Measurements from ENCODE around the gene OSTC.
A peak's percentile ranks its signal among the peaks of the same experiment; 100 is the strongest.

Gene OSTC

DNA sequence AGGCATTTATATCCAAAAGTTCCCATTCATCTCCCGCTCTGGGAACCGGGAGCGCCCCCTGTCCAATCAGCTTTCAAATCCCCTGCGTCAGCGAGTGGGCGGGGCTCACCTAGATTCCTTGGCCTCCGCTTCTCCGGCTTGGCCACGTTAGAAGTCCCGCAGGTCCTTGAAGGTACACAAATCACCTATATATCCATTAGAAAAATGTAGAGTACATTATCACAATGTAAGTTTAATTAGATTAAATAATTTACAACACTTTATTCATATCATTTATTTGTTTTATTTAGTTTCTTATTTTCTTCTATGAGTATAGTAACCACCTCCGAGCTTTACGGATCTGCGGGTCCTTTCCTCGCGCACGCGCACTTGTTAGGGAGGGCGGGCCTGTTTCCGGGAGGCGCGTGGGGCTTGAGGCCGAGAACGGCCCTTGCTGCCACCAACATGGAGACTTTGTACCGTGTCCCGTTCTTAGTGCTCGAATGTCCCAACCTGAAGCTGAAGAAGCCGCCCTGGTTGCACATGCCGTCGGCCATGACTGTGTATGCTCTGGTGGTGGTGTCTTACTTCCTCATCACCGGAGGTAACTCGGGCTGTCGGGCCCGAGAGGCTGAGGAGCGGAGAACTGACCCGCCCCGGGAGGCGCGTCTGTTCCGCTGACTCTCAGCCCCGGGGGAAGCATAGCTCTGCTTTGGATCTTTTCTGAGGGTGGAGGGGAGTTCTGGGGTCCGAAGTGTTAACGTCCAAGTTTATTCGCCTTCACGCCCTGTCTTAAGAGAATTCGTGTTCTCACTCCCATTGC is at the start of gene OSTC:
OSTC (plus strand) TSS at position 388 of the 802 bp plus-strand sequence; CDS start at position 445, 57 bp downstream.
- DNase-seq = peak; percentile 32

DNA sequence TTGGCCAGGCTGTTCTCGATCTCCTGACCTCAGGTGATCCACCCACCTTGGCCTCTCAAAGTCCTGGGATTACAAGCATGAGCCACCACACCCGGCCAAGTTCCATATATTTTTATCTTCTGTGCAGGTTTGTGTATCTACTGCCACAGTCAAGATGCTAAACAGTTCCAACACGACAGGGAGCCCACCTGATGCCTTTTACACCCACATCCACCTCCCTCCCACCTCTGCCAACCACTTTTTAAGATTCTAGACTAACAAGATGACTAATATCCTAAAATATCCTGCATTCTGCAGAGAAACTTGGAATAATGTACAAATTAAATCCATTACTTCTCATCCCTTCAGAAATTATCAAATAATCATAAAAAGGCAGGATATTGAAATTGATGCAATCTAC is 49.3 kb upstream of the OSTC start:
- DNase-seq = no peak

DNA sequence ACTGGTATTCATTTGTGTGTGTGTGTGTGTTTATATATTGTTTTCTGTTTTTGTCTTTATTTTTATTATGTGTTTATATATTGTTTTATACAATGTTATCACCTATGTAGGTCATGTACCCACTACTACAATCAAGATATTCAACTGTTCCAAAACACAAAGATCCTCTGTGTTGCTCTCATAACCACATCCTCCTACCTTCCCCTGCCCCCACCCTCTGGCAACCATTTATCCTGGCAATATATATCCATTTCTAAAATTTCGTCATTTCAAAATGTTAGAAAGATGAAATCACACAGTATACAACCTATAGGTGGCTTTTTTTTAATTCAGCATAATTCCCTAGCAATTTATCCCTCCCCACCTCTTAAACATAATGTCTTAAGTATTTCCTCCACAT is 48.9 kb upstream of the OSTC start:
- DNase-seq = no peak

DNA sequence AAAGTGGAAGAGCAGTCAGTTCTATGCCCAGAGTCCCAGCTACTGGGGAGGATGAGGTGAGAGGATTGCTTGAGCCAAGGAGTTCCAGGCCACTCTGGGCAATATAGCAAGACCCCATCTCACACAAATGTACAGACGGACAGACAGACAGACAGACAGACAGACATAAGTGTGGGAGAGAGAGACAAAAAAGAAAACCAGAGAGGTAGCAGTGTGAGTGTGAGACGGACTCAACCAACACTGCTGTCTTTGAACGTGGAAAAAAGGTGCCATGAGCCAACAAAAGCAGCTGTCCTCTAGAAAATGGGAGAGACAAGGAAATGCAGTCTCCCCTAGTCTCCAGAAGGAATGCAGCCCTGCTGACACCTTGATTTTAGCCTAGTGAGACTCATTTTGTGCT is 48.2 kb upstream of the OSTC start:
- no peak for DNase-seq

DNA sequence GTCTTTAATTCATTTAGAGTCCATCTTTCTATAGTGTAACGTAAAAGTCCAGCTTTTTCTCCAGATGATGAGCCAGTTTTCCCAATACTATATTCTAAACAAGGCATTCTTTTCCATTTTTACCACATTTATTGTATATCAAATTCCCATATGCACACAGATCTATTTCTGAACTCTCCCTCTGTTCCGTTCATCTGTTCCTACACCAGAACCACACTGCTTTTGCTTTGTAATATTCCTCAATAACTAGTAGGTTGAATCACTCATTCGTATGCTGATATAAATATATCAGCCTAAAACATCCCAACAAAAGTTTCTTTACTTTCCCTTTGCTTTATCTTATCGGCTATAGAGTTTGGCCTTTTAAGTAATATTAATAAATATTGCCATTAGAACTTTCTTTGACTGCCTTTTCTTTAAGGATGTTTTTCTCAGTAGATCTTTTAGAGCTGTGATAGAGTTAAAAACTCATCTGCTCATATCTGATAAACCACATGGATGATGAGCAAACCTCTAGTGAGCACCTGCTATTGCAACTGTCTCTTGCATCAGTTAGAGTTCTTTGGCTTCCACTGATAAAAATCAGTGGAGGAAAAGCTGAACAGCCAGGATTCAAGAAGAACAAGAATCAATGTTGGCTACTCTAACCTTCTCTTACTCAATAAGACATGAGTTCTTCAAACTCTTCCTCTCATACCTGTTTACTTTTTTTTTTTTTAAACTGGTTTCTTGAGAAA is 43.2 kb upstream of the OSTC start:
- DNase-seq = no peak

DNA sequence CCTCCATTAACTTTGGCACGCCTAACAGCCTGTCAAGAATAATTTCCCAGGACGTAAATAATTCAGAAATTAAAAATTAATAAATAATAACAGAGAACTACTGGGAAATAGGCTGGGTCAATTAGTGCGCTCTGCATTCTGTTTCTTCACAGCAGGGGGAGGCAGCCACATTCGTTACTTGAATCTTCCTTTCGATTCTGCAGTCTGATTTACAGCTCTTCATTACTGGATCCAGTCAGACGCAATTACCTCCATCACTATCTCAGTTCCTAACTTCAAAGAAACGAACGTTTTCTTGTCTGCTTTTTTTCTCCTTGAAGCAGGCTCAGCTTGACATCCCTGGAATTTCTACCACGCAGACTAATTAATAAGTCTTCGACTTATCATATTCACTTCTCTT is 39.0 kb upstream of the OSTC start:
- DNase-seq = no peak

DNA sequence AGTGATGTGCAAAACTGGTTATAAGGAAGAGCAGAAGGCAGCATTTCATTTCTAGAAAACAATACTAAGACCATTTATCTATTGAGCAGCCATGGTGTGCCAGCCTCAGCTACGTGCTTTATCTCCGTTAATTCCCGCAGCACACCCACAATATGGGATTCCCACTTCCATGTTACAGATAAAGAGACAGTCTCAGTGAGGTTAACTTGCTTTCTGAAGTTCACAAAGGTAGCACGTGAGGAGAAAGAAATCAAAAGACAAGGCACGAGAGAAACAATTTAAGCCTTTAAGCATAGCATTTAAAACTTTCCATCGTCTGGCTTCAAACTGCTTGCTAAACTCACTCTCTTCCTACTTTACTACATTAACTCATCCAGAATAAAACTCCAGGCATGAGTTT is 38.0 kb upstream of the OSTC start:
- DNase-seq = no peak

DNA sequence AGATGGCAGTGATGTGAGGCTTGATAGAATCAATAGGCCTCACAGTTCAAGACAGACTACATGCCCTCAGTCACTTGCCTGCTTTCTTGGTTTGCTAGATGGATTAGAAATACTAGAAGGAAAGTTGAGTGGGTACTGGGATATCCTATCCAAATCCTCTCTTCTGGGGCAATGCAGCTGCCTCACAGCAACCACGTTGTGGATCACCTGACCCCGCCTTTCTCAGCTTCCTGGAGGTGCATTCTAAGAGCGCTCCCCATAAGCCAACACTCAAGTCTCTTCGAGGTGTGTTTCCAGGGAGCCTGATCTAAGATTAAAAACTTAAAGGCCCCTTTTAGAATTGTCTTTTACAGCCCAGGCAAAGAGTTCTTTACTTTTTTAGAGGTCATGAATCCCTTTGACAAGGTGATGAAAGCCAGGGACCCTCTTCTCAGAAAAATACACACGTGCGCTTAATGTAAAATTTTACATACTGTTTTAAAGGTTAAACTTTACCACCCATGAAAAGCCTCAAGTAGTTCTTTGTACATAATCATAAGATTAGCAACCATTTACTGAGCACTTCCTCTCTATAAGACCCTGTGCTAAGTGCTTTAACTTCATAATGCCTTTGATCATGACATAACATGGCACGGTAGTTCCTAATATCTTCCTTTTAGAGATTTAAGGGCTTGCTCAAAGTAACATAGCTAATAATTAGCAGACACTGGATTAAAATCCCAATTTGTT is 30.9 kb upstream of the OSTC start:
- DNase-seq = no peak

DNA sequence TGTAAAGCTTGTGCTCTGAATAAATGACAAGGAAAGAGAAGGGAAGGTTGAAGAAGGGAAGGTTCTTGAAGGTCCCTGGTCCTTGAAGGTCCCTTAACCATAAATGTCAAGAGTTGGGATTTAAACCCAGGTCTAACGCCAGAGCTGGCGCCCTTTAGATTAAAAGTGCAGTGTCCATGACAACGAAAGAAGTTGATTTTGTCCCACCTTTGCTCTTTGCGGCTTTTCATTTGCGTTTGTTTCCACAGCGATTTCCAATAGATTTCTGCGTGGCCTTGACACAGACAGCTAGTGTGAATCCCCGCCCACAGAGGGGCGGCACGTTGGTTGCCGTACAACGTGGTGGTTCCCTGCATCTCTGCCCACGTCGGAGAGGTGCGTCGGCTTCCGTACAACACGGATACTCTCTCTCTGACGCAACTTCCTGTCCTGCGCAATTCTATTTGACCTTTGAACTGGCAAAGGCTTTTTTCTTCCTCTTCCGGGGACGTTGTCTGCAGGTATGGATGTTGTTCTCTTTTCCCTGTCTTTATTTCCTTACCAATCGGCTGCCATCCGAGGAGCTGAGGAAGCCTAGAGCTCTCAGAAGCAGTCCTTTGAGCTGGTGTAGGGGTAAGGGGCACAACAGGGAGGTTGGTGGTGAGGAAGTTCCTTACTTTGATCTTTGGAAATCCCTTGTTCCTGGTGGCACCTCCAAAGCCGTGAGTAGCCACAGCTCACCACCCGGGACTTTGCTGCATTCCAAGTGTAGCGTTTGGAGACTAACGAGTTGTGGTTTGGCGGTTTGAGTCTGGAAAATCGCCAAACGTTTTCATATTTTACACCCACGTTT is 30.1 kb upstream of the OSTC start, which contains the start of gene RPL34:
RPL34 (plus strand) TSS at position 476 of the 832 bp plus-strand sequence. CDS start 1,384 bp downstream, outside the sequence.
- peak; percentile 28 for DNase-seq

DNA sequence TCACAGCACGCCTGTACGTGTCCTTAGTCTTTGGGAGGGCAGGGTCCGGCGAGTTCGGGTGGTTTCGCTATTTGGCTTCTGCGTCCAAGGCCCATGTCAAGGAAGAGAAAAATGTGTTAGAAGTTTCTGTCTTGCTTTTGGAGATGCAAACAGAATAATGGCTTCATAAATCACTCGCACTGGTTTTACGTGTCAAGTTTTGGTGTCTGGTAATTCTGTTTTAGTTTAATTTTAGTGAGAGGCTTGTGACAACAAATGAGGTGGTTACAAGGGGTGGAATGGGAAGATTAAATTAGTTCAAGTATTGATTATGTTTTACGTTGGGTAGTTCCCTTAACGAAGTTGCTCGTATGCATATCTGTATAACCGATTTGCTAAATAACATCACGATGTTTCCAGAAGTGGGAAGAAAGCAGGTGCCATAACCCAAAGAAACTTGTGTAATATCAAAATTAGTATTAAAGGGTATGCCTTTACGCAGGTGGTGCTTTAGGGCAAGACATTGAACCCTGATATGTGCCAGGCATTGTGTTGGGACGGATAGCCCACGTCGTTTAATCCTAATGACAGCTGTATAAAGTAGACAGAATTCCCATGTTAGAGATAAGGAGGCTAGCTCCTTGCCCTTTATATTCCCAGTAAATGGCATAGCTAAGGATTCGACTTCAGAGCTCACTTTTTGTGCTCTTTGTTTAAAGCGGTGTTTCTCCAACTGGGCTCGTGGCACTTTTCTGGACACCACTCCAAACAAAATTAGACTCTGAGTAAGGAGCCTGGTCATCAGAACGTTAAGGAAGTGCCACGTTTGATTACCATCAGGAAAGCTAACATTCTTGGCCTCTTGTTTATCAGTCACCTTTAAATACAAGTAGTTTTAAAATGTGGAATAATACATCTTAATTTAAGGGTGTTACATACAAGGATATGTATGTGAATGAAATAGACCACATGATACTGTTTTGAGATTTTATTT is 29.2 kb upstream of the OSTC start:
- no peak for DNase-seq

DNA sequence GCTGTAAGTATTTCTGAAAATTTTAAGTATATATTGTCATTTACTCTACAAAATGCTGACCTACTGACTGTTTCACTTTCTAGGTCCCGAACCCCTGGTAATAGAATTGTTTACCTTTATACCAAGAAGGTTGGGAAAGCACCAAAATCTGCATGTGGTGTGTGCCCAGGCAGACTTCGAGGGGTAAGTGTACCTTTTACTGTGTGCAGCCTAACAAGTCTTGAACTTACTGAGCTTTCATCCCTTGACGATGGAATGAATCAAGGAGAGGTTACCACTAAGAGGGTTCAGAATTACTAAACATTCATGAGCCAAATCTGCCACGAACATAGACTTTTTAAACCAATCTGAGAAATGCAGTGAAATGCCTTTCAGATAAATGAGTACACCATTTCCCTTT is 28.4 kb upstream of the OSTC start:
- DNase-seq = no peak

DNA sequence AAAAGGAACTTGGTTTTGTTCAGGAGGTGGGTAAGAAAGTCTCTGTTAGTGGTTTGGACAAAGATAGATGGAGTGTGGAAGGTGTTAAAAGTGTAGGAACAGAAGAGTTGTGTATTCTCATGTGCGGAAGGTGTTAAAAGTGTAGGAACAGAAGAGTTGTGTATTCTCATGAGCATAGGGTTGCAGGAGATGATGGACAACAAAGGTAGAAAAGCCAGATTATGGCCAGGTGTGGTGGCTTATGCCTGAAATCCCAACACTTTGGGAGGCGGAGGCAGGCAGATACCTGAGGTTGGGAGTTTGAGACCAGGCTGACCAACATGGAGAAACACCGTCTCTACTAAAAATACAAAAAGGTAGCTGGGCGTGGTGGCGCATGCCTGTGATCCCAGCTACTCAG is 27.6 kb upstream of the OSTC start:
- DNase-seq = no peak

DNA sequence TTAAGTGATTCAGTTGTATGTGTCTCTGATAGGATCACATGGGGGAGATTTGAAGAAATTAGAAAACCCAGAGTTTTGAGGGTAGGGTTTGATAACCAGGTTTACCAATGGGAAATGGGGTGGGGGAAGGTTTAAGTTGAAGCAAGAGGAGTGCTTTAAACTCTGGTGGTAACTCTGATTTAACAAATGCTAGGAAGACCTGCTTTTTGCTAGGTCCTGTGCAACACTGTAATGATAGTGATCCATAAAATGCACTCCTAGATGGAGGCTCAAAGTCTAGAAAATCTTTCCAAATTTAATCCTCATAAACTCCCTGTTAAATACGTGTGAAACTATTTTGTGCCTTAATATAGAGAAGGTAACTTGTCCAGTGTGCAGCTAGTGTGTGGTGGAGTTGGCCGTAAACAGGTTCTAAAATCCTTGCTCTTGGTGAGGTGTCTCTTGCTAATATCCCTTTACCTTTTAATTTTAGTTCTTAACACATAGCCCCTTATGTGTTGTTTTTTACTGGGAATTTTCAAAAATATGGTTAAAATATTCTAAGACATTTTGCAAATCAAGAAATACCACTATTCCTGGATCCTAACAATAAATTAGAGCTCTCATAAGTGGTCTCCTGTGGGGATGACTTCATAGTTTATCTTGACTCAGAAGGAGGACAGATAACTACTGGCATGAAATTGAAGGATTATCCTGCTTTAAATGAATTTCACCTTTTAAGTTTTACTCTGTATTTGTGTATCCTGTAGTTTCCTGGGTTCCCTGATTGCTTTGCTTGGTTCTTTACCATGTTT is 25.9 kb upstream of the OSTC start:
- DNase-seq = no peak

DNA sequence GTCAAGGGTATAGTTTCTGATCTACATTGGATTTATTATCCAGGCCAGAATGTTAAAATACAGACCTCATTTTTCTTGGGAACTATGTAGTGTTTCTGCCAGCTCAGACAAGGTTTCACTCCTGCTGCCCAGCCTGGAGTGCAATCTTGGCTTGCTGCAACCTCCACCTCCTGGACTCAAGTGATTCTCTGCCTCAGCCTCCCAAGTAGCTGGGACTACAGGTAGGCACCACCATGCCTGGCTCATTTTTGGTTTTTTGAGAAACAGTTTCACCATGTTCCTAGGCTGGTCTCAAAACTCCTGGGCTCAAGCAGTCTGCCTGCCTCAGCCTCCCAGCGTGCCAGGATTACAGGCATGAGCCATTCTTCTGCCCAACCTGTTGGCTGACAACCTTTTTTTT is 24.3 kb upstream of the OSTC start:
- DNase-seq = no peak

DNA sequence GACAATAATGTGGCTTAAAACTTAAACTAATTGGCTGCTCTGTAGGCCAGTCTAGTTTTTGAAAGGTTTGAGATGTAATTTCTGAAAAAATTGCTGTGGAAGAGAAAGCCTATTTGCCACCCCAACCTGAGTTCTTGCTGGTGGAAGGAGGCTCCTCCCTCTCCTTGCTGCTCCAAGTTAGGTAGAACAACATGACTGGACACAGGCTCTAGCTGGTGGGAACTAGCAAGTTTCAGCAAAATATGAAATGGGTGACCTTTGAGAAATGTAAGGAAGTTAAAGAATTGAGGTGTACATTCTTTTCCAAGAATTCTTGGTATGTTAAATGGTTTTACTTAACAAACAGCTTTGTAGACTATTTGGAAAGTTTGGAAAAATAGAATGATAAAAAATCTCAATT is 22.0 kb upstream of the OSTC start:
- no peak for DNase-seq

DNA sequence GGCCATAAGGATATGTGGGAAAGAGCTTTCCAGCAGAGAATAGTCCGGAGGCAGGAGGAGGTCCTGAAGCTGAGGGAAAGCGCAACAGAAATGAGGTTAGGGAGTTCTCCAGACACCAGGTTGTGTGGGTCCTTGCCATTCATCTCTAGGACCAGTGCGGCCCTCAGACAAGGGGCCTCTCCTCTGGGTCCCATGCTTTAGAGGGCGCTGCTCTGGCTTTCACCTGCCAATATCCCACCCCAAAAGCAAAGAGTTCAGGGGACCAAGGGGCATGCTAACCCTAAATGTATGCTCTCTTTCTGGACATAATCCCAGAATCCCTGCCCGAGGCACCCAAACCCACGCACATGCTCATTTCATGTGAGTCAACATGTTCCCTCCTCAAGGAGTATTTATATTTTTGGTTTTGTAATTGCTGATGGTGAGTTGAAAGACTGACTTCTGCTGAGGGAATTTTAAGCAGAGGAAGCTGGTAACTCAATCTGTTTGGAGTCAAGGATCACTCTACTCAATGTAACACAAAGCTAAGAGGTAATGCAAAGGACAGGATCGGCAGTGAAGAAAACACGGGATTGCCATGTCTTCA is 15.2 kb upstream of the OSTC start:
- no peak for DNase-seq

DNA sequence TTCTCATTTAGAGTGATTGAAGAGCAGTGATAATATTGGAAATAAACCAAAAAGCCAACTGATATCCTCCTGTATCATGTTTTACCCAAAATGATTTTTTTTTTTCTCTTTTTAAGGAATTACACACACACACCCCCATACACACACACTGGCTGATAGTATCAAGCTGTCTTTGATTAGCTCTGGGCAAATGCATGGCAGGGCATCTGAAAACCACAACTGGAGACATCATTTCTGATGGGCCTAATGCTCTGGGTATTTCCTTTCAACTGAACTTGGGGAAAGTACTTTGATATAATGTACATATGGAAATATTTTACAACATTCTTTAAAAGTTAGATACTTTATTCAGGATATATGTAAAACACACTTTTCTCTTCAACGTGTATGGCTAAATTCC is 14.2 kb upstream of the OSTC start:
- DNase-seq = no peak

DNA sequence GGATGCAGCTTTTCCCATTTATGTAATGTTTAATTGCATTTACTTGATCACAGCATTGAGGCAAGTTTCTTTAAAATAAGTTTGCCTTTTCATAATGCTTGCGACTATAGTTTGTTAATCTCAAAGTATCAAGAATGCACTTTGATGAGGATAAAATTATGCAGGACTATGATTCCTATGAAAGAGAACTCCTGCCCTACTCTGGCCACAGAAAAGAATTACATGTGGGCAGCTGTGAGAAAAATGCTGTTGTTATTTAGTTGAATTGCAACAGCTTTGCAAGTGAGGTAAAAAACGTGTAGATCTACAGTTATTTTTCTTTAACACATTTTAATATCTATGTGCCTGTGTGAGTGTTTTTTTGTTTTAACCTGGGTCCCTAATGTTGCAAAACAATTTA is 12.5 kb upstream of the OSTC start:
- no peak for DNase-seq

DNA sequence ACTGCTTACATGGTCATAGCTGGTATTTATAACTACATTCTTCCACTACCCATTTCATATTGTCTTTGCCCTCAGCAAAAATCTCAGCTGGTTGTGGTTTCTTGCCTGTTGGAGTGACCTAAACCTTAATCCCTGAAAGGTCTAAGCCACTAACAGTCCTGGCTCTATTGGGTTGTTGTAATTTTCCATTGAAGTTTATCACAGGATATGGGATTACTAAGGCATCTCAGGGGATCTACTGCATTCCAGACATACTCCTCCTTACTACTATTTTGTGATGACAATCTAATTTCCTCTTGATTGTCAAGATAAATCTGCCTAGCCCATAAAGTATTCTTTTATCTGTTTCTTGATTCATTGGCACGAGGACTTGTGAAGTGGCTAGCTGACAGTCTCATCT is 6.2 kb upstream of the OSTC start:
- no peak for DNase-seq

DNA sequence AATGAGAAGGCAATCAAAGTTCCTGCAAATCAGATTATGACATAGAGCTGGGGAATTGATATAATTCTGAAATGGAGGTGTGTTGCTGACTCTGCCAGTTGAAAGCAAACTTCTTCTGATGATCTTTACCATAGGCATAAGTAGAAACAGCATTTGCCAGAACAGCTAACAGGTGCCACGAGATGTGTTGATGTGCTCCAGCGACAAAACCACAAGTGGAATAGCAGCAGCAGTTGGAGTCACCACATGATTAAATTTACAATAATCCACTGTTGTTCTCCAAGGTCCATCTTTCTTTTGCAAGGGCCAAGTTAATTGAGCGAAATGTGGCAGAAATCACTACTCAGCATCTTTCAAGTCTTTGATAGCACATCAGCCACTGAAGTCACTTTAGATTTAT is 3.7 kb upstream of the OSTC start:
- DNase-seq = no peak
